ENCODE results near the gene DMC1. TPM values are rescaled to one million over a fixed set of nuclear protein-coding genes. Genes with fewer than 3 reads are reported as not detected.

Gene DMC1
- total RNA-seq, 1 donor: 3.3 TPM

DNA sequence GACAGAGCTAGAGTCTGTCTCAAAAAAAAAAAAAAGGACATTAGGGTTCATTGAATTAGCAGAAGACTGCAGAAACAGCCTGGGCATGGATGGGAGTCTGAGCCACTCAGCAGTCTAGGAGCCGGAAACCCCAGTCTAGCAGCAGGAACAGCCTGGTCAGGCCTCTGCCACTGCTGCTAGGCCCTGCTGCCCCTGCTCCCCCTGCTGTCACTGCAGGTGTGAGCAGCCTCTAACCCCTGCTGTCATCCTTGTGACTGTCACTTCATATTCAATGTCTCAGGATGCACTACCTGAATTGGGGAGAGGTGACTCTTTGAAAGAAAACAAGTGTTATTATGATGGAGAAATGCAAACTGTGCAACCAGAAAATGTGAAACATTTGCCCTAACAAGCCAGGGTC, 56.9 kb downstream of the DMC1 start:
- no peaks in the 10 kb centered on the region for H3K79me2 ChIP-seq (ENCODE audit: insufficient read depth, low read length)
- TF ChIP-seq, protein P1, sequence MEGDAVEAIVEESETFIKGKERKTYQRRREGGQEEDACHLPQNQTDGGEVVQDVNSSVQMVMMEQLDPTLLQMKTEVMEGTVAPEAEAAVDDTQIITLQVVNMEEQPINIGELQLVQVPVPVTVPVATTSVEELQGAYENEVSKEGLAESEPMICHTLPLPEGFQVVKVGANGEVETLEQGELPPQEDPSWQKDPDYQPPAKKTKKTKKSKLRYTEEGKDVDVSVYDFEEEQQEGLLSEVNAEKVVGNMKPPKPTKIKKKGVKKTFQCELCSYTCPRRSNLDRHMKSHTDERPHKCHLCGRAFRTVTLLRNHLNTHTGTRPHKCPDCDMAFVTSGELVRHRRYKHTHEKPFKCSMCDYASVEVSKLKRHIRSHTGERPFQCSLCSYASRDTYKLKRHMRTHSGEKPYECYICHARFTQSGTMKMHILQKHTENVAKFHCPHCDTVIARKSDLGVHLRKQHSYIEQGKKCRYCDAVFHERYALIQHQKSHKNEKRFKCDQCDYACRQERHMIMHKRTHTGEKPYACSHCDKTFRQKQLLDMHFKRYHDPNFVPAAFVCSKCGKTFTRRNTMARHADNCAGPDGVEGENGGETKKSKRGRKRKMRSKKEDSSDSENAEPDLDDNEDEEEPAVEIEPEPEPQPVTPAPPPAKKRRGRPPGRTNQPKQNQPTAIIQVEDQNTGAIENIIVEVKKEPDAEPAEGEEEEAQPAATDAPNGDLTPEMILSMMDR (IDR thresholded peaks at IDR 0.05; ENCODE audit: extremely low read depth, low read depth, low read length): no peak
- no peaks in the 10 kb centered on the region for H4K20me1 ChIP-seq (ENCODE audit: insufficient read depth, low read length)

DNA sequence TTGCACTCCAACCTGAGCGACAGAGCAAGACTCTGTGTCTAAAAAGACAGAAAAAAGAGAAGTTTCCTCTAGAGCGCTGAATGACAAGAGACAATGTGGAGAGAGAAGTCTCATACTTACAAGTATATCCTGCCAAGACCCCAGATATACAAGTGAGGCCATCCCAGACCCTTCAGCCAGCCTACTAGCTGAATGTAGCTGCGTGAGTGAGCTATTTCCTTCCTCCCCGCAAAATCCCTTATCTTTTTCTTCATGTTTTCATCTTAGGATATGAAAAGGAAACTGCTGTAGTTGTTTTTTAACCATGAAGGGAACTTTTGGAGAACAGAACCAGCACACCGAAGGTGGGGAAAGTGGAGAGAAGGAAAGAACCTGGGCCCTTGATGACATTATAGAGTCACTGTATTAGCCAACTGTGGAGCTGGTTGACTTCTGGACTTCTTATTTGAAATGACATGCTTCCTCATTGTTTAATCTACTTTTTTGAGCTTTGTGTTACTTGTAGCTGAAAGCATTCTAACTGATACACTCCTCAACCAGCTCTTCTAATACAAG, 59.5 kb downstream of the DMC1 start:
- H3K4me3 ChIP-seq (ENCODE audit: insufficient read depth, low read length): no peak overlapping the region
- H4K20me1 ChIP-seq (ENCODE audit: insufficient read depth, low read length): no peaks in the 10 kb centered on the region
- no peaks in the 10 kb centered on the region for H3K27me3 ChIP-seq (ENCODE audit: insufficient read depth, low read length)
- no peaks in the 10 kb centered on the region for H3K36me3 ChIP-seq (ENCODE audit: insufficient read depth, low read length)
- no peaks in the 10 kb centered on the region for H3K4me1 ChIP-seq (ENCODE audit: insufficient read depth, low read length)
- H2AFZ ChIP-seq (ENCODE audit: low read length): no peak overlapping the region
- no peak for DNase-seq (ENCODE audit: insufficient read length, low spot score, missing footprints)
- TF ChIP-seq, protein P1 (IDR thresholded peaks at IDR 0.05; ENCODE audit: extremely low read depth, low read depth, low read length): no peak
- no peak overlapping the region for H3K4me2 ChIP-seq (ENCODE audit: insufficient read depth, low read length)
- H3K9me3 ChIP-seq (ENCODE audit: low read depth, low read length): no peaks in the 10 kb centered on the region
- H3K79me2 ChIP-seq (ENCODE audit: insufficient read depth, low read length): peaks cover 6% of the 10 kb centered on the region
- H3K27ac ChIP-seq (ENCODE audit: low read depth, low read length): no peak overlapping the region

More for the DNA sequence above, 56.9 kb downstream of the DMC1 start:
- H3K4me3 ChIP-seq (ENCODE audit: insufficient read depth, low read length): no peak overlapping the region
- H3K27ac ChIP-seq (ENCODE audit: low read depth, low read length): no peak overlapping the region
- H3K4me2 ChIP-seq (ENCODE audit: insufficient read depth, low read length): no peak overlapping the region
- H3K27me3 ChIP-seq (ENCODE audit: insufficient read depth, low read length): no peaks in the 10 kb centered on the region
- DNase-seq (ENCODE audit: insufficient read length, low spot score, missing footprints): no peak
- H3K36me3 ChIP-seq (ENCODE audit: insufficient read depth, low read length): no peaks in the 10 kb centered on the region
- H3K4me1 ChIP-seq (ENCODE audit: insufficient read depth, low read length): no peaks in the 10 kb centered on the region
- no peaks in the 10 kb centered on the region for H3K9me3 ChIP-seq (ENCODE audit: low read depth, low read length)
- H2AFZ ChIP-seq (ENCODE audit: low read length): no peak overlapping the region

DNA sequence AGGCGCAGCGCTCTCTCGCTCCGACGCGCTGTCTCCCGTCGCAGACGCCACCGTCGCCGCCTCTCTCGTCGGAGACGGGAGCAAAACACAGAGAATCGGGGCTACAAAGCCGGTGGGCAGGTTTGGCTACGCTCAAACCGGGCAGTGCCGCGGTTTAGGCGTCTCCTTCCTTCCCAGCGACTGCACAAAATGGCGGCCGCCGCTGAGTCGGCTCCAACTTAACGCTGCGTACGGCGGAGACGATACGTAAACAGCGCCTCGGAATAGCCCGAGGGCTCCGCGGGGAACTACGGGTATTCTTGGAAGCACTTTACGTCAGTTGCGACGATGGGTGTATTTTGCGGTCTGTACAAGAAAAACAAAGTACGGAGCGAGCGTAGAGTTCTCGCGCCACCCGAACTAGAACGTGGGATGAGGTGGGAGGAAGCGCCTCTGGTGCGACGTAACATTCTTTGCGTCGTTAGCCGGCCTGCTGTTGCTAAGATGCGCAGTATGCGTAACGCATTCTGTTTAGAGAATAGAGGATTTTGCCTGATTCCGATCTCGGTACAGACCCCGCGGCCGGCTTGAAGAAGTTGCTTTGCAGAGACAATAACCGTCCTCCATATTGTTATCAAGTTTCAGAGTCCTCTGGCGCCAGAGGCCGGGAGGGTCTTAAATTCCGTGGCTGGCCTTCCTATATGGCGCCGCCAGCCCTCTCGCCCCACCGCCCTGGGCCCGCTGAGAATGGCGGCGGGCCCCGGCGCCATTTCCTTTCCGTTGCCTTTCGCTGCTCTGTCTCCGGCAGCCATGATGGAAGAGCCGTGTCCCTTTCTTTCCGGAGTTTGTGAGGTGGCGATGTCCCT, 63.6 kb downstream of the DMC1 start, which contains the start of gene DDX17:
Gene DDX17 (minus strand): TSS at position 194 of the 845 bp plus-strand sequence.
- Histone ChIP-seq H3K4me1 (ENCODE audit: insufficient read depth, low read length) (peaks cover 26% of the 10 kb centered on the region), H2AFZ (ENCODE audit: low read length) (peak within 1 kb of the TSS; percentile 98), H3K9me3 (ENCODE audit: low read depth, low read length) (no peaks in the 10 kb centered on the region), H4K20me1 (ENCODE audit: insufficient read depth, low read length) (peaks cover 39% of the 10 kb centered on the region), H3K27me3 (ENCODE audit: insufficient read depth, low read length) (no peaks in the 10 kb centered on the region), H3K4me2 (ENCODE audit: insufficient read depth, low read length) (peak within 1 kb of the TSS; percentile 88), H3K4me3 (ENCODE audit: insufficient read depth, low read length) (peak within 1 kb of the TSS; percentile 99), H3K79me2 (ENCODE audit: insufficient read depth, low read length) (peaks cover 48% of the 10 kb centered on the region), H3K27ac (ENCODE audit: low read depth, low read length) (peak within 1 kb of the TSS; percentile 98), H3K36me3 (ENCODE audit: insufficient read depth, low read length) (peaks cover 19% of the 10 kb centered on the region)
- TF ChIP-seq, protein P1 (IDR thresholded peaks at IDR 0.05; ENCODE audit: extremely low read depth, low read depth, low read length): no peak
- peak; percentile 97 for DNase-seq (ENCODE audit: insufficient read length, low spot score, missing footprints)

DNA sequence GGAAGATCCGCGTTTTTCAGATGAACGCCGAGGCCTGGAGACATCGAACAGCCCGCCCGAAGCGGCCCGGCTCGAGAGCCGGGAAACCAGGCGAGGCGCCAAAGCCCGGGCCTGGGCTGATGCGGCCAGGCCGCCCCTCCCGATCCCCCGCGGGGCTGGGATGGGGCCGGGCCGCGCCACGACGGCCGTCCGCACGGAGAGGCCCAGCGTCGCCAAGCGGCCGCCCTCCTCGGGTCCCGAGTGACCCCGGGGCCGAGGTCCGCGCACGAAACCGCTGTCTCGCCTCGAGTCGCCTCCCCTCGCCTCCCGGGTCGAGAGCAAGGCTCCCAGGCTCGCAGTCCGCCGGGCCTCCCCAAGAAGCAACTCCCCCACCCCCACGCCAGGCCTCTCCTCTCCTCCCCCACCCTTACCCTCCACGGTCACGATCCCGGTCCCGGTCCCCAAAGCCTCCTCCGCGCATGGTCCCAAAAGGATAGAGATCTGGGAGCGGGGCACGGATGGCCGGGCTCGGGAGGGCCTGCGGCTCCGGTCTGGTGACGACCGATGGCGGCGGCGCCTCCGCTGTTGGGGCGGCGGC, 64.4 kb downstream of the DMC1 start:
- peak; percentile 90 for DNase-seq (ENCODE audit: insufficient read length, low spot score, missing footprints)
- H3K36me3 ChIP-seq (ENCODE audit: insufficient read depth, low read length): peaks cover 25% of the 10 kb centered on the region
- H3K27me3 ChIP-seq (ENCODE audit: insufficient read depth, low read length): no peaks in the 10 kb centered on the region
- peaks cover 26% of the 10 kb centered on the region for H3K4me1 ChIP-seq (ENCODE audit: insufficient read depth, low read length)
- peaks cover 53% of the 10 kb centered on the region for H3K79me2 ChIP-seq (ENCODE audit: insufficient read depth, low read length)
- TF ChIP-seq, protein P1 (IDR thresholded peaks at IDR 0.05; ENCODE audit: extremely low read depth, low read depth, low read length): no peak
- H3K9me3 ChIP-seq (ENCODE audit: low read depth, low read length): no peaks in the 10 kb centered on the region
- peak overlapping the region; percentile 99 for H3K4me3 ChIP-seq (ENCODE audit: insufficient read depth, low read length)
- peak overlapping the region; percentile 88 for H3K4me2 ChIP-seq (ENCODE audit: insufficient read depth, low read length)
- H3K27ac ChIP-seq (ENCODE audit: low read depth, low read length): peak overlapping the region; percentile 98
- peaks cover 44% of the 10 kb centered on the region for H4K20me1 ChIP-seq (ENCODE audit: insufficient read depth, low read length)
- H2AFZ ChIP-seq (ENCODE audit: low read length): peak overlapping the region; percentile 80

All from osteoblast (primary cell).